PC-9 (cell line): ENCODE measurements around the gene IRF2BPL. TPM values are rescaled to one million over a fixed set of nuclear protein-coding genes. Genes with fewer than 3 reads are reported as not detected.

Source experiments
- BruUV-seq: library from RNA; stranded (reverse); fragments of 400-500 nt; replicated peaks from 2 replicates; lab custom pipeline; 2021; lab: Mats Ljungman, UMichigan
- CTCF ChIA-PET: fragments of 300-600 bp; sonication (Branson Sonifier 250); formaldehyde crosslinking; loops from one replicate; lab custom pipeline; 2022; ENCODE audit warnings: antibody characterized with exemption; lab: Charles Lee
- POLR2A ChIA-PET: fragments of 300-600 bp; sonication (Branson Sonifier 250); formaldehyde crosslinking; loops from one replicate; lab custom pipeline; 2022; ENCODE audit warnings: antibody characterized with exemption; ENCODE audit not compliant: unreplicated experiment; lab: Charles Lee
- DNase-seq, 2 experiments: peaks; one replicate each; pipeline versions ENCODE4 v3.0.0 to v3.0.0-alpha.2; 2015 to 2022; ENCODE audit warnings: mixed read lengths in 1 of 2
- H2AFZ ChIP-seq: fragments of 200-600 bp; sonication (generic); 2 replicates; pipeline ENCODE4 v1.8.1; 2017; ENCODE audit warnings: antibody characterized with exemption
- H3F3A ChIP-seq: fragments of 200-600 bp; sonication (generic); 2 replicates; pipeline ENCODE4 v1.8.1; 2017; ENCODE audit warnings: antibody characterized with exemption, mild to moderate bottlenecking, low read depth; ENCODE audit not compliant: insufficient read depth
- H3K27ac ChIP-seq: fragments of 200-600 bp; sonication (generic); 2 replicates; pipeline ENCODE4 v1.6.1; 2016; ENCODE audit warnings: mixed run types
- H3K27me3 ChIP-seq: fragments of 200-600 bp; sonication (generic); 2 replicates; pipeline ENCODE4 v1.6.1; 2016; ENCODE audit warnings: low read depth, mixed run types; ENCODE audit not compliant: insufficient read depth
- H3K36me3 ChIP-seq: fragments of 200-600 bp; sonication (generic); 2 replicates; pipeline ENCODE4 v1.6.1; 2016; ENCODE audit warnings: low read depth, mixed run types
- H3K4me1 ChIP-seq: fragments of 200-600 bp; sonication (generic); replicated peaks from 2 replicates; pipeline ENCODE4 v1.6.1; 2016; ENCODE audit warnings: mixed run types; ENCODE audit not compliant: insufficient read depth
- H3K4me2 ChIP-seq: fragments of 200-600 bp; sonication (generic); 2 replicates; pipeline ENCODE4 v1.6.1; 2017; ENCODE audit warnings: mixed run types
- H3K4me3 ChIP-seq: fragments of 200-600 bp; sonication (generic); 2 replicates; pipeline ENCODE4 v1.6.1; 2016; ENCODE audit warnings: mixed run types
- H3K79me2 ChIP-seq: fragments of 200-600 bp; sonication (generic); 2 replicates; pipeline ENCODE4 v1.6.1; 2017; ENCODE audit warnings: low read depth, mixed run types
- H3K9me2 ChIP-seq: fragments of 200-600 bp; sonication (generic); 2 replicates; pipeline ENCODE4 v1.8.1; 2017; ENCODE audit warnings: mild to moderate bottlenecking; ENCODE audit not compliant: insufficient read depth
- H3K9me3 ChIP-seq: fragments of 200-600 bp; sonication (generic); 2 replicates; pipeline ENCODE4 v1.8.1; 2016; ENCODE audit warnings: low read depth; ENCODE audit not compliant: insufficient read depth
- H4K20me1 ChIP-seq: fragments of 200-600 bp; sonication (generic); 2 replicates; pipeline ENCODE4 v1.8.1; 2017; ENCODE audit not compliant: insufficient read depth
- EZH2 ChIP-seq: fragments of 200-600 bp; sonication (generic); IDR thresholded peaks from 2 replicates; pipeline ENCODE4 v1.8.0; 2017; ENCODE audit warnings: antibody characterized with exemption, low read depth
- intact Hi-C: fragments of 100-400 bp; cut with micrococcal nuclease; formaldehyde crosslinking; loops from one replicate; pipeline ENCODE4 v1.10.0; 2022; ENCODE audit not compliant: unreplicated experiment
- total RNA-seq: library from RNA; stranded (reverse); gene quantifications from 2 replicates; pipeline ENCODE4 v1.2.3, GENCODE V29; 2021
- TF ChIP-seq, protein P1 (sequence below): fragments of 200-600 bp; sonication (generic); conservative IDR thresholded peaks from 2 replicates; pipeline ENCODE4 v1.6.1; 2017; ENCODE audit warnings: mixed run types, antibody characterized with exemption, mild to moderate bottlenecking, moderate library complexity

Gene IRF2BPL
- total RNA-seq, 1 experiment from 2014 or later, result 74.6 TPM

DNA sequence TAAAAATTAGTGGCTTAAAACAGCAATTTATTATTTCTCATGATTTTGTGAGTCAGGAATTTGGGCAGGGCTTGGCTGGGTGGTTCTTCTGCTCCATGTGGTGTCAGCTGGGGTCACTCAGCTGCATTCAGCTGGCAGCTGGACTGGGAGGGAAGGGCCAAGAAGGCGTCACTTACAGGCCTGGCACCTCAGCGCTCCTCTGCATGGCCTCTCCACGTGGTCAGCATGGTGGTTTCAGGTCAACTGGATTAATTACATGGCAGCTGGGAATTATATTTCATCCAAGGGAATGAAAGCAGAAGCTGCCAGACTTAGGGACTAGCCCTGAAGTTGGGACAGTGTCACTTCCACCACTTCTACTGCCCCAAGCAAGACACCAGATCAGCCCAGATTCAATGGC, 27.5 kb upstream of the IRF2BPL start:
- TF ChIP-seq, protein P1, sequence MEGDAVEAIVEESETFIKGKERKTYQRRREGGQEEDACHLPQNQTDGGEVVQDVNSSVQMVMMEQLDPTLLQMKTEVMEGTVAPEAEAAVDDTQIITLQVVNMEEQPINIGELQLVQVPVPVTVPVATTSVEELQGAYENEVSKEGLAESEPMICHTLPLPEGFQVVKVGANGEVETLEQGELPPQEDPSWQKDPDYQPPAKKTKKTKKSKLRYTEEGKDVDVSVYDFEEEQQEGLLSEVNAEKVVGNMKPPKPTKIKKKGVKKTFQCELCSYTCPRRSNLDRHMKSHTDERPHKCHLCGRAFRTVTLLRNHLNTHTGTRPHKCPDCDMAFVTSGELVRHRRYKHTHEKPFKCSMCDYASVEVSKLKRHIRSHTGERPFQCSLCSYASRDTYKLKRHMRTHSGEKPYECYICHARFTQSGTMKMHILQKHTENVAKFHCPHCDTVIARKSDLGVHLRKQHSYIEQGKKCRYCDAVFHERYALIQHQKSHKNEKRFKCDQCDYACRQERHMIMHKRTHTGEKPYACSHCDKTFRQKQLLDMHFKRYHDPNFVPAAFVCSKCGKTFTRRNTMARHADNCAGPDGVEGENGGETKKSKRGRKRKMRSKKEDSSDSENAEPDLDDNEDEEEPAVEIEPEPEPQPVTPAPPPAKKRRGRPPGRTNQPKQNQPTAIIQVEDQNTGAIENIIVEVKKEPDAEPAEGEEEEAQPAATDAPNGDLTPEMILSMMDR, result no peak
- no peak for TF ChIP-seq EZH2
- H3K79me2 ChIP-seq, result no peaks in the 10 kb centered on the region
- H3F3A ChIP-seq, result peaks cover 17% of the 10 kb centered on the region
- ChIA-PET CTCF (no interaction called here), POLR2A (no interaction called here)
- no peaks in the 10 kb centered on the region for H3K9me3 ChIP-seq
- H3K27ac ChIP-seq, result no peak overlapping the region
- no peaks in the 10 kb centered on the region for H3K9me2 ChIP-seq
- H3K4me3 ChIP-seq, result no peak overlapping the region
- no peaks in the 10 kb centered on the region for H3K36me3 ChIP-seq
- H2AFZ ChIP-seq, result no peak overlapping the region
- BruUV-seq, result no TSS peak
- peaks cover 24% of the 10 kb centered on the region for H3K4me1 ChIP-seq
- H3K4me2 ChIP-seq, result no peak overlapping the region
- H4K20me1 ChIP-seq, result no peaks in the 10 kb centered on the region
- H3K27me3 ChIP-seq, result no peaks in the 10 kb centered on the region
- no peak for DNase-seq
- intact Hi-C loops, result no loop called here

DNA sequence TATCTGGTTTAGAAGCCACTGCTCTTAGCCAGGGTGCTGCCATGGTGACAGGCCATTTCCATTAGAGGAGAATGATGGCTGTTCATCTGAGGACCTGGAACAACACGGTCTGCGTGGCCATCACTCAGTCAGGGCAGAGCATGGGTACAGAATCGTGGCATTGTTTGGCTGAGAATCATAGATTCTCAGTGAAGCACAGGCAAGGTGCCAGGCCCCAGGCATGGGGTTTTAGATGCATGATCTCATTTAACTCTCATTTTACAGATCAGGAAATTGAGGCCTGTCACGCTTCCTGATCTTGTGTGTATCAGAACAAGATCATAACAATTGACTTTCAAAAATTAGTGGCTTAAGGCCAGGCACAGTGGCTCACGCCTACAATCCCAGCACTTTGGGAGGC, 26.8 kb upstream of the IRF2BPL start:
- no peak overlapping the region for H3K4me3 ChIP-seq
- no peak overlapping the region for H3K4me2 ChIP-seq
- no peaks in the 10 kb centered on the region for H3K36me3 ChIP-seq
- TF ChIP-seq, protein P1, result no peak
- TF ChIP-seq EZH2, result no peak
- no TSS peak for BruUV-seq
- DNase-seq, result no peak
- H3K27ac ChIP-seq, result no peak overlapping the region
- no peaks in the 10 kb centered on the region for H3K9me3 ChIP-seq
- H3K4me1 ChIP-seq, result peaks cover 24% of the 10 kb centered on the region
- H3K9me2 ChIP-seq, result no peaks in the 10 kb centered on the region
- no peaks in the 10 kb centered on the region for H3K79me2 ChIP-seq
- no peaks in the 10 kb centered on the region for H4K20me1 ChIP-seq
- intact Hi-C loops, result no loop called here
- H3F3A ChIP-seq, result peaks cover 13% of the 10 kb centered on the region
- ChIA-PET POLR2A (no interaction called here), CTCF (no interaction called here)
- no peak overlapping the region for H2AFZ ChIP-seq
- H3K27me3 ChIP-seq, result no peaks in the 10 kb centered on the region

GRCh38 chr14:77053046-77053841, 24.7 kb upstream of the IRF2BPL start:
- TF ChIP-seq, protein P1, result no peak
- no peak for TF ChIP-seq EZH2
- no peak overlapping the region for H2AFZ ChIP-seq
- H3K4me1 ChIP-seq, result peaks cover 8% of the 10 kb centered on the region; the same call in 1 of the 2 replicates
- no peak overlapping the region; the same call in 1 of the 2 replicates for H3K4me2 ChIP-seq
- no peaks in the 10 kb centered on the region for H3K79me2 ChIP-seq
- BruUV-seq, result no TSS peak
- no peak overlapping the region for H3K27ac ChIP-seq
- ChIA-PET CTCF (interaction anchor here (0.6 kb wide), 2 partner anchors 12 to 140 kb away, joined by 3 to 4 read pairs; no protein-coding TSS in a partner anchor), POLR2A (interaction anchor here (0.6 to 0.8 kb wide), 2 partner anchors 65 to 182 kb away, joined by 6 to 24 read pairs; no protein-coding TSS in a partner anchor)
- 0 out of 2 replicates have a peak, but pooled peaks cover 2% of the 10 kb centered on the region for H3K9me3 ChIP-seq
- H3K4me3 ChIP-seq, result no peak overlapping the region
- no peak for DNase-seq
- intact Hi-C loops, result no loop called here
- no peaks in the 10 kb centered on the region for H4K20me1 ChIP-seq
- H3K9me2 ChIP-seq, result no peaks in the 10 kb centered on the region
- peaks cover 3% of the 10 kb centered on the region; the same call in 1 of the 2 replicates for H3F3A ChIP-seq
- no peaks in the 10 kb centered on the region for H3K27me3 ChIP-seq
- H3K36me3 ChIP-seq, result no peaks in the 10 kb centered on the region
